ENCODE data around the gene PHACTR1. TPM values are rescaled to one million over a fixed set of nuclear protein-coding genes. Genes with fewer than 3 reads are reported as not detected.

The PHACTR1 gene
- total RNA-seq, 1 experiment from 2014 or later = 15.5 TPM

DNA sequence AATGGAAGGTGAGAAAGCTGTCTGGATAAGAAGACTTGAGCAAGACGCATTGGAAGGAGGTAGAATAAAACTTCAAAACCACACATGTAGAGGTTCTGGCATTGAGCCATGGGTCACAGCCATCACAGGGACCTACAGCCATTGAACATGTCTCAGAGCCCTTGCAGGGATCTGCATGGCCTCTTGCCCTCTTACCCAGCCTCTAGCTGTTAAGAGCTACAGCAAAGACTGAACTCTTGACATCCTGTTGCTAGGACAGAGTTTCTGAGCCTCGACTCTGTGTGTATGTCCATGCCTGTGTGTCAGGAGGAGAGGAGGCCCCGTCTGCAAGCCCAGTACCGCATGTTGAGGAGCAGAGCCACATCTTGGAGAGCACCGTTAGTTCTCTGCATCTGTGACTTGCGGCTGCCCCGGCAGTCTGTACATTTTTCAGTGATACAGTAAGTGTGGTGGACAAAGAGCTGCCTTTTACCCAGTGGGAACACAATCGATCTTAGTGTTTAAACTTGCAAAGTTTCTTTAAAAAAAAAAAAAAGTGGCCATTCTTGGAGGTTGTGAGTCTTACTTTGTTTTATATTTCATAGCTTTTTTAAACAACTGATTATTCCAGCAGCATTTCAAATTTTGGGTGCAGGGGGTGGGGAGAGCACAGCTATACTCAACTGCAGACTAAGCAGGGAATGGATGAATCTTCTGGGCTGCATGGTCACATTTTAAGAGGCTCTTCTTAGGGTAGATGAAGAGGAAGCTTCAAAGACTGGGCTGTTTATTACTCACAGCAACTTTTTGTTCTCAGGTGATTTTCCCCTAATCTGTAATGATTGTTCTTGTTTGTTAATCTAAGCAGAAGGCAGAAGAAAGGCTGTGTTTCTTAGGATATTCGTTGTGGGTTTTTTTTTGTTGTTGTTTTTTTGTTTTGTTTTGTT lies 523.2 kb downstream of the PHACTR1 start:
- TF ChIP-seq GABPB1 (CRISPR knock-in tag; IDR thresholded peaks at IDR 0.05) = no peak
- TF ChIP-seq JAZF1 (CRISPR knock-in tag; IDR thresholded peaks at IDR 0.05) = no peak
- no peak for TF ChIP-seq NR2C2 (CRISPR knock-in tag; IDR thresholded peaks at IDR 0.05)
- no peak for TF ChIP-seq NR3C1 (CRISPR knock-in tag; conservative IDR thresholded peaks at IDR 0.05; ENCODE audit: low read depth)
- H3K27me3 Mint-ChIP-seq (ENCODE audit: low read depth) = no peaks in the 10 kb centered on the region
- ATAC-seq = no peak
- H3K4me3 Mint-ChIP-seq = no peak overlapping the region
- no peak overlapping the region for H3K27ac Mint-ChIP-seq
- POLR2A ChIA-PET = interaction anchor here (0.6 kb wide), 1 partner anchor 1461 kb away, joined by 4 read pairs; no protein-coding TSS in a partner anchor
- peaks cover 9% of the 10 kb centered on the region for H3K36me3 Mint-ChIP-seq
- H3K9me3 Mint-ChIP-seq = peaks cover 7% of the 10 kb centered on the region
- CTCF ChIA-PET = interaction anchor here (1.2 kb wide), 1 partner anchor 340 kb away, joined by 3 read pairs; no protein-coding TSS in a partner anchor
- DNase-seq (ENCODE audit: low spot score) = no peak
- H3K4me1 Mint-ChIP-seq = peaks cover 13% of the 10 kb centered on the region

DNA sequence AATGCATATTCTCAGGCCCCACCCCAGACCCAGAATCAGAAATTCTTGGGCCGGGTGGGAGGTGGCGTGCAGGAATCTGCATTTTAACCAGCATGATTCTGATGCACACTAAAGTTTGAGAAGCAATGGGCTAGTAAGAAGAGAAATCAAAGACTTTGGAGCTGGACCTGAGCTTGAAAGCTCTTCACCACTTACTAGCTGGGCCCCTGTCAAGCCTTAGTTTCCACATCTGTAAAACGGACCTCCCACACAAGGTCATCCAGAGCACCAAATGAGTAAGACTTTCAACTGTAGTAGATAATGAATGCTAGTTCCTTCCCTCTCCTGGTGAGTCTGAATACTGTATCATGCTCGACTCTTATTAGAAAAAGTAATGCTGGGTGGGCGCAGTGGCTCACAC lies 524.8 kb downstream of the PHACTR1 start:
- POLR2A ChIA-PET = no interaction called here

More for the DNA sequence above, 524.8 kb downstream of the PHACTR1 start:
- no peak for ATAC-seq
- peaks cover 21% of the 10 kb centered on the region for H3K4me1 Mint-ChIP-seq
- CTCF ChIA-PET = no interaction called here
- no peak for DNase-seq (ENCODE audit: low spot score)
- no peak overlapping the region for H3K4me3 Mint-ChIP-seq
- TF ChIP-seq RELA (CRISPR knock-in tag; IDR thresholded peaks at IDR 0.05; ENCODE audit: borderline replicate concordance) (no peak), JAZF1 (CRISPR knock-in tag; IDR thresholded peaks at IDR 0.05) (no peak), ZNF317 (CRISPR knock-in tag; IDR thresholded peaks at IDR 0.05; ENCODE audit: borderline replicate concordance, low read depth) (no peak), RORB (CRISPR knock-in tag; IDR thresholded peaks at IDR 0.05) (no peak), SOX15 (CRISPR knock-in tag; IDR thresholded peaks at IDR 0.05) (no peak), SMAD4 (CRISPR knock-in tag; IDR thresholded peaks at IDR 0.05) (no peak), ZNF671 (CRISPR knock-in tag; IDR thresholded peaks at IDR 0.05) (no peak), PRRX2 (CRISPR knock-in tag; IDR thresholded peaks at IDR 0.05) (no peak), ZNF396 (CRISPR knock-in tag; IDR thresholded peaks at IDR 0.05; ENCODE audit: borderline replicate concordance) (no peak), KAT7 (CRISPR knock-in tag; IDR thresholded peaks at IDR 0.05; ENCODE audit: borderline replicate concordance) (no peak), HMGA2 (CRISPR knock-in tag; IDR thresholded peaks at IDR 0.05) (no peak), TCF7 (CRISPR knock-in tag; IDR thresholded peaks at IDR 0.05; ENCODE audit: low read depth) (no peak)
- TF ChIP-seq, protein P1, sequence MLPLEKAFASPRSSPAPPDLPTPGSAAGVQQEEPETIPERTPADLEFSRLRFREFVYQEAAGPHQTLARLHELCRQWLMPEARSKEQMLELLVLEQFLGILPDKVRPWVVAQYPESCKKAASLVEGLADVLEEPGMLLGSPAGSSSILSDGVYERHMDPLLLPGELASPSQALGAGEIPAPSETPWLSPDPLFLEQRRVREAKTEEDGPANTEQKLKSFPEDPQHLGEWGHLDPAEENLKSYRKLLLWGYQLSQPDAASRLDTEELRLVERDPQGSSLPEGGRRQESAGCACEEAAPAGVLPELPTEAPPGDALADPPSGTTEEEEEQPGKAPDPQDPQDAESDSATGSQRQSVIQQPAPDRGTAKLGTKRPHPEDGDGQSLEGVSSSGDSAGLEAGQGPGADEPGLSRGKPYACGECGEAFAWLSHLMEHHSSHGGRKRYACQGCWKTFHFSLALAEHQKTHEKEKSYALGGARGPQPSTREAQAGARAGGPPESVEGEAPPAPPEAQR (CRISPR knock-in tag; IDR thresholded peaks at IDR 0.05) = no peak
- TF ChIP-seq, protein P2, sequence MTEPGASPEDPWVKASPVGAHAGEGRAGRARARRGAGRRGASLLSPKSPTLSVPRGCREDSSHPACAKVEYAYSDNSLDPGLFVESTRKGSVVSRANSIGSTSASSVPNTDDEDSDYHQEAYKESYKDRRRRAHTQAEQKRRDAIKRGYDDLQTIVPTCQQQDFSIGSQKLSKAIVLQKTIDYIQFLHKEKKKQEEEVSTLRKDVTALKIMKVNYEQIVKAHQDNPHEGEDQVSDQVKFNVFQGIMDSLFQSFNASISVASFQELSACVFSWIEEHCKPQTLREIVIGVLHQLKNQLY (CRISPR knock-in tag; IDR thresholded peaks at IDR 0.05) = no peak
- TF ChIP-seq, protein P3, sequence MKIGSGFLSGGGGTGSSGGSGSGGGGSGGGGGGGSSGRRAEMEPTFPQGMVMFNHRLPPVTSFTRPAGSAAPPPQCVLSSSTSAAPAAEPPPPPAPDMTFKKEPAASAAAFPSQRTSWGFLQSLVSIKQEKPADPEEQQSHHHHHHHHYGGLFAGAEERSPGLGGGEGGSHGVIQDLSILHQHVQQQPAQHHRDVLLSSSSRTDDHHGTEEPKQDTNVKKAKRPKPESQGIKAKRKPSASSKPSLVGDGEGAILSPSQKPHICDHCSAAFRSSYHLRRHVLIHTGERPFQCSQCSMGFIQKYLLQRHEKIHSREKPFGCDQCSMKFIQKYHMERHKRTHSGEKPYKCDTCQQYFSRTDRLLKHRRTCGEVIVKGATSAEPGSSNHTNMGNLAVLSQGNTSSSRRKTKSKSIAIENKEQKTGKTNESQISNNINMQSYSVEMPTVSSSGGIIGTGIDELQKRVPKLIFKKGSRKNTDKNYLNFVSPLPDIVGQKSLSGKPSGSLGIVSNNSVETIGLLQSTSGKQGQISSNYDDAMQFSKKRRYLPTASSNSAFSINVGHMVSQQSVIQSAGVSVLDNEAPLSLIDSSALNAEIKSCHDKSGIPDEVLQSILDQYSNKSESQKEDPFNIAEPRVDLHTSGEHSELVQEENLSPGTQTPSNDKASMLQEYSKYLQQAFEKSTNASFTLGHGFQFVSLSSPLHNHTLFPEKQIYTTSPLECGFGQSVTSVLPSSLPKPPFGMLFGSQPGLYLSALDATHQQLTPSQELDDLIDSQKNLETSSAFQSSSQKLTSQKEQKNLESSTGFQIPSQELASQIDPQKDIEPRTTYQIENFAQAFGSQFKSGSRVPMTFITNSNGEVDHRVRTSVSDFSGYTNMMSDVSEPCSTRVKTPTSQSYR (CRISPR knock-in tag; IDR thresholded peaks at IDR 0.05) = no peak
- TF ChIP-seq, protein P4, sequence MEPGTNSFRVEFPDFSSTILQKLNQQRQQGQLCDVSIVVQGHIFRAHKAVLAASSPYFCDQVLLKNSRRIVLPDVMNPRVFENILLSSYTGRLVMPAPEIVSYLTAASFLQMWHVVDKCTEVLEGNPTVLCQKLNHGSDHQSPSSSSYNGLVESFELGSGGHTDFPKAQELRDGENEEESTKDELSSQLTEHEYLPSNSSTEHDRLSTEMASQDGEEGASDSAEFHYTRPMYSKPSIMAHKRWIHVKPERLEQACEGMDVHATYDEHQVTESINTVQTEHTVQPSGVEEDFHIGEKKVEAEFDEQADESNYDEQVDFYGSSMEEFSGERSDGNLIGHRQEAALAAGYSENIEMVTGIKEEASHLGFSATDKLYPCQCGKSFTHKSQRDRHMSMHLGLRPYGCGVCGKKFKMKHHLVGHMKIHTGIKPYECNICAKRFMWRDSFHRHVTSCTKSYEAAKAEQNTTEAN (CRISPR knock-in tag; IDR thresholded peaks at IDR 0.05) = no peak
- TF ChIP-seq, protein P5, sequence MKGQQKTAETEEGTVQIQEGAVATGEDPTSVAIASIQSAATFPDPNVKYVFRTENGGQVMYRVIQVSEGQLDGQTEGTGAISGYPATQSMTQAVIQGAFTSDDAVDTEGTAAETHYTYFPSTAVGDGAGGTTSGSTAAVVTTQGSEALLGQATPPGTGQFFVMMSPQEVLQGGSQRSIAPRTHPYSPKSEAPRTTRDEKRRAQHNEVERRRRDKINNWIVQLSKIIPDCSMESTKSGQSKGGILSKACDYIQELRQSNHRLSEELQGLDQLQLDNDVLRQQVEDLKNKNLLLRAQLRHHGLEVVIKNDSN (CRISPR knock-in tag; IDR thresholded peaks at IDR 0.05) = no peak
- TF ChIP-seq, protein P6, sequence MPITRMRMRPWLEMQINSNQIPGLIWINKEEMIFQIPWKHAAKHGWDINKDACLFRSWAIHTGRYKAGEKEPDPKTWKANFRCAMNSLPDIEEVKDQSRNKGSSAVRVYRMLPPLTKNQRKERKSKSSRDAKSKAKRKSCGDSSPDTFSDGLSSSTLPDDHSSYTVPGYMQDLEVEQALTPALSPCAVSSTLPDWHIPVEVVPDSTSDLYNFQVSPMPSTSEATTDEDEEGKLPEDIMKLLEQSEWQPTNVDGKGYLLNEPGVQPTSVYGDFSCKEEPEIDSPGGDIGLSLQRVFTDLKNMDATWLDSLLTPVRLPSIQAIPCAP (CRISPR knock-in tag; IDR thresholded peaks at IDR 0.05) = no peak
- H3K9me3 Mint-ChIP-seq = peaks cover 7% of the 10 kb centered on the region
- peaks cover 9% of the 10 kb centered on the region for H3K36me3 Mint-ChIP-seq
- no peaks in the 10 kb centered on the region for H3K27me3 Mint-ChIP-seq (ENCODE audit: low read depth)
- H3K27ac Mint-ChIP-seq = no peak overlapping the region

Data from WTC11 (cell line).